ENCODE measurements around the gene KIAA1958.
A peak's percentile ranks its signal among the peaks of the same experiment; 100 is the strongest.

KIAA1958 gene

DNA sequence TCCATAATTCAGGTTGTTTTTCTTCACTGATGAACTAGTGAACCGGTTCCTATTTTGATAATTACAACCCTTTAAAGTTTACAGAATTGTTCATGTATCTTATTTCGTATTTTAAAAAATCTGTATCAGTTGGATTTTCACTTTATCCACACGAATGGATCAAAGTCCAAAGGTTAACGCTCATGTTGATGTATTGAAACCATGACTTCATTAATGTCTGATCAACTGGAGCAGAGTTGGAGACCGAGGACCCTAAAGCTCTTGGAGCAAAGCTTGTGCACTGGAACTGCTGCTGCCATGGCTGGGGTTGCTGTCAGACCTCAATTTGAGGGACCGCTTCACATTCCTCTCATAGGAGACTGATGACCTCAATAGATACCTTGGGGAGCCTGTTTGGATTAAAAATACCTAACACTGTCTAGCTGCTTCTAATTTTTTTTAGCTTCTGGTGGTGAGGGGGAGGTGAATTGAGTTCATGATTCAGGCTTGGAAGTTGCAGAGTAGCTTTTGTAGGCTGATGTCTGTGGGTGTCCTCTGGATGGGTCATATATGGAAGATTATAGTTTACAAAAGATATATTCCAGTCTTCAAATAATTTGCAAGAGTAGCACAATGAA is 45.1 kb downstream of the KIAA1958 start:
- no peak for DNase-seq

GRCh38 chr9:112532427-112532826 is 45.8 kb downstream of the KIAA1958 start:
- no peak for DNase-seq

DNA sequence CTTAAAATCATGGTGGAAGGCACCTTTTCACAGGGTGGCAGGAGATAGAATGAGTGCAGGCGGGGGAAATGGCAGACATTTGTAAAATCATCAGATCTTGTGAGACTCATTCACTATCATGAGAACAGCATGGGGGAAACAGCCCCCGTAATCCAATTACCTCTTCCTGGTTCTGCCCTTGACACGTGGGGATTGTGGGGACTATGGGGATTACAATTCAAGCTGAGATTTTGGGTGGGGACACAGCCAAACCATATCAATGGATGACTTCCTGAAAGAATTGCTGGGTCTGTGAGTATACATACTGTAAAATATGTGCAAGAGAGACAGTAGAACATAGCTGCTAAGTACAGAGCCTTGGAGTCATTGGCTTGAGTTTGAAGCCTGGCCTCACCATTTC is 47.0 kb downstream of the KIAA1958 start:
- DNase-seq: no peak

- no peak for DNase-seq
Observed at GRCh38 chr9:112535301-112535700, 48.7 kb downstream of the KIAA1958 start.

DNA sequence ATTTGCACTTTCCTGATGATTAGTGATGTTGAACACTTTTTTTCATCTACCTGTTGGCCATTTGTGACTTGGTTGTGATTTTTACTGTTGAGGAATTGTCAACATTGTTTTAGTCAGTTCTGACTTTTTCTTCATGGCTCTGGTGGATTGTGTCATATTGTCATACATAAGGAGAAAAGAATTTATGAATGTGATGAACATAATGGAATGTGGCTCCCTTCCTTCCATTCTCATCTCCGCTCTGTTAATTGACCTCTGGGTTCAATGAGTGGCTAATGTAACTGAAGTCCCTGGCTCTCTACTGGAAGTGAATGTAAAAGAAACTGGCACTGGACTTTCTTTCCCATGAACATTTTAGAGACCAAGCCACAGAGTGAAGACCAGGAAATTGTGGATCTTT is 49.2 kb downstream of the KIAA1958 start:
- DNase-seq: no peak

DNA sequence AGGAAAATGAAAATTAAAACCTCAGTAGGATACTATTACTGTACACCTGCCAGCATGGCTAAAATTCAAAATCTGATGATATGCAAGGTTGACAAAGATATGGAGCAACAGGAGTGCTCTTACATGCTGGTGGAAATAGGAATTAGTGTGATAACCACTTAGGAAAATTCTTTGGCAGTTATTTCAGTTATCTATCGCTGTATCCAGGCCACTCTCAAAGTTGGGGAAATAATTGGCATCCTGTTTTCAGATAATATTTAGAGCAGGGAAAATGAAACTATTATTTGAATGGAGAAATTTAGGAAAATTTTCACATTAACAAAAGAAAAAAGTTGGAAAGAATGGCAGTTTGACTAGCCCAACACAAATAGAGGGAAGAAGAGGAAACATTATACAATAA is 50.9 kb downstream of the KIAA1958 start:
- DNase-seq: no peak

DNA sequence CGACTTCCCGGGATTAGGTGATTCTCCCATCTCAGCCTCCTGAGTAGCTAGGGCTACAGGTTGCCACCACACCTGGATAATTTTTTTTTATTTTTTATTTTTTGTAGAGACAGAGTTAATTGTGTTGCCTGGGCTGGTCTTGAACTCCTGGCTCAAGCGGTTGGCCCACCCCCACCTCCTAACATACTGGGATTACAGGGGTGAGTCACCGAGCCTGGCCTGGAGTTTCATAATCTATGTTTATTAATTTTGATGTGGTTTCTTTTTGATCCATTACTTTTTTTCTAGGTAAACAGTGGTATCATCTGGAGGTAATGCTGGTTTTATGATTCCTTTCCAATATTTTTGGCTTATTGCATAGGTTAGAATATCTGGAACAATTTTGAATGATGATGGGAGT is 54.2 kb downstream of the KIAA1958 start:
- DNase-seq: no peak

- no peak for DNase-seq
Observed at GRCh38 chr9:112541685-112542084, 55.1 kb downstream of the KIAA1958 start.

- no peak for DNase-seq
Observed at GRCh38 chr9:112542593-112543292, 56.1 kb downstream of the KIAA1958 start.

GRCh38 chr9:112544477-112544876 is 57.9 kb downstream of the KIAA1958 start:
- no peak for DNase-seq

DNA sequence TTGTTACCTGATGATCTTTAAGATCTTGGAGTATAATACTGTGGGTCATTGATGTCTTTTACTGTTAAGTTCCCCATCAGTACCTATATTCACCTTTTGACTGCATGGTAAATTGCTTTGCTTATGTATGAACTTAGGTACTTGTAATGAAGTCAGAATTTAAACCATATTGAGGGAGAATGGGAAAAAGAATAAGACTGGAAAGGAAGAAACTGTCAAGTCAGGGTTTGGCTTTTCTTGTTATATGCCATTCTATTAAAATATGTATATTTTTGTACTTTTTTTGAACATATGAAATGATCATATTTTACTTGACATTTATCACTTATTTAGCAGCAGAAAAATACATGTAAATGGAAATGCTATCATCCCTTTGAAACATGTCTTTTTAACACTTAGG is 58.6 kb downstream of the KIAA1958 start:
- DNase-seq: no peak

- DNase-seq: peak; percentile 13
Observed at GRCh38 chr9:112546149-112547012, 59.8 kb downstream of the KIAA1958 start.

GRCh38 chr9:112548051-112548440 is 61.4 kb downstream of the KIAA1958 start:
- no peak for DNase-seq

GRCh38 chr9:112548836-112549595 is 62.4 kb downstream of the KIAA1958 start:
- no peak for DNase-seq

GRCh38 chr9:112550531-112550930 is 63.9 kb downstream of the KIAA1958 start:
- DNase-seq: no peak

- DNase-seq: no peak
Observed at GRCh38 chr9:112551641-112552040, 65.0 kb downstream of the KIAA1958 start.

GRCh38 chr9:112552229-112553056 is 65.8 kb downstream of the KIAA1958 start:
- DNase-seq: no peak

DNA sequence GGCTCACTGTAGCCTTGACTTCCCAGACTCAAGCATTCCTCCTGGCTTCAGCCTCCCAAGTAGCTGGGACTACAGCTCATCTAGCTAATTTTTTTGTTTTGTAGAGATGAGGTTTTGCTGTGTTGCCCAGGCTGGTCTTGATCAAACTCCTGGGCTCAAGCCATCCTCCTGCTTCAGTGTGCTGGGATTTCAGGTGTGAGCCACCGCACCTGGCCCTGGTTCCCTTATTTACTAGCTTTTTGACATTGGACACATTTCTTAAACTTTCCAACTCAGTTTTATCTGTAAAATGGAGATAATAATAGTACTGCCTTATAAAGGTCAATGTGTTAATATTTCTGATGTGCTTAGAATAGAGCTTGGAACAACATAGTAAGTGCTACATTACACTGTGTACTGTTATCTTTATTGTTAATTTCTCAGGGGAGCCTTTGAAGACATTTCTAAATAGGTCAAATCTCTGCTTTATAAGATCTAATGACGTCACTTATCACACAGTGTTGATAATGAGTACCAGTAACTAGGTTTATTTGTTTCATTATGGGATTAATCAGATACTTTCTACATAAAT is 66.7 kb downstream of the KIAA1958 start:
- DNase-seq: no peak

- DNase-seq: no peak
Observed at GRCh38 chr9:112554516-112554915, 67.9 kb downstream of the KIAA1958 start.

- DNase-seq: no peak
Observed at GRCh38 chr9:112555101-112555643, 68.5 kb downstream of the KIAA1958 start.

- no peak for DNase-seq
Observed at GRCh38 chr9:112555844-112556482, 69.3 kb downstream of the KIAA1958 start.

Data from CD4-positive, alpha-beta T cell treated with Interleukin-17A for 1 hour (primary cell).